ENCODE measurements around the gene ESRRG. TPM values are rescaled to one million over a fixed set of nuclear protein-coding genes. Genes with fewer than 3 reads are reported as not detected.

The ESRRG gene
- total and polyA plus RNA-seq, 2 donors (not counting 1 experiment from before 2014, with no cell fraction given) = 0.15 to 0.83 TPM

DNA sequence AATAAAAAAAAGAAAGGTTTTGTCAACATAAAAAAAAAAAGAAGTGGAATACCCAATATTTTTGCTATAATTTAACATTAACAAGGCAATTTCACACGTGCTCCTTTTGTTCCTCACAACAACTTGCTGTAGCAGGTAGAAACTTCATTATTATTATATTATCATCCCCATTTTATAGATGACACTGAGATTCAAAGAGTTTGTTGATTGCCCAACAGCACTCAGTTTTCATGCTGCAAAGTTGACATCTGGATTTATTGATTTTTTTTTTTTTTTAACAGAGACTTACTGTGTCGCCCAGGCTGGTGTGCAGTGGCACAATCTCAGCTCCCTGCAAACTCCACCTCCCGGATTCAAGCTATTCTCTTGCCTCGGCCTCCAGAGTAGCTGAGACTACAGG, 8.9 kb upstream of the ESRRG start:
- TF ChIP-seq EZH2 (IDR thresholded peaks at IDR 0.05; ENCODE audit: low read length, missing control alignments) = no peak
- no peak for TF ChIP-seq CTCF (conservative IDR thresholded peaks at IDR 0.05 in 1 of 2, IDR thresholded peaks at IDR 0.05 in 1 of 2; ENCODE audit: low read depth in 1 of 2, low read length in 2 of 2)
- no peak overlapping the region for H3K4me2 ChIP-seq (ENCODE audit: extremely low read depth, insufficient read depth, low read length)
- no peaks in the 10 kb centered on the region for H3K9me3 ChIP-seq (ENCODE audit: control insufficient read depth, insufficient read depth, low read depth, low read length)
- no peak overlapping the region for H3K4me3 ChIP-seq (replicated peaks in 1 of 4; ENCODE audit: control extremely low read depth in 1 of 4, insufficient read depth in 1 of 4, low read depth in 3 of 4, low read length in 4 of 4)
- no peak for DNase-seq (ENCODE audit: low read depth in 2 of 2)
- no peaks in the 10 kb centered on the region for H3K4me1 ChIP-seq (ENCODE audit: control insufficient read depth, extremely low read depth, insufficient read depth, low read length)
- H3K27me3 ChIP-seq (ENCODE audit: control insufficient read depth, insufficient read depth, low read length) = no peaks in the 10 kb centered on the region
- H3K79me2 ChIP-seq (ENCODE audit: control insufficient read depth, insufficient read depth, low read length) = no peaks in the 10 kb centered on the region
- no peaks in the 10 kb centered on the region for H4K20me1 ChIP-seq (ENCODE audit: control insufficient read depth, extremely low read depth, insufficient read depth, low read length)
- no peak overlapping the region for H2AFZ ChIP-seq (ENCODE audit: low read length)
- no peaks in the 10 kb centered on the region for H3K36me3 ChIP-seq (ENCODE audit: control insufficient read depth, insufficient read depth, low read length)
- H3K27ac ChIP-seq (ENCODE audit: insufficient read depth, low read length) = no peak overlapping the region
- no peak overlapping the region for H3K9ac ChIP-seq (ENCODE audit: insufficient read depth, low read length)

DNA sequence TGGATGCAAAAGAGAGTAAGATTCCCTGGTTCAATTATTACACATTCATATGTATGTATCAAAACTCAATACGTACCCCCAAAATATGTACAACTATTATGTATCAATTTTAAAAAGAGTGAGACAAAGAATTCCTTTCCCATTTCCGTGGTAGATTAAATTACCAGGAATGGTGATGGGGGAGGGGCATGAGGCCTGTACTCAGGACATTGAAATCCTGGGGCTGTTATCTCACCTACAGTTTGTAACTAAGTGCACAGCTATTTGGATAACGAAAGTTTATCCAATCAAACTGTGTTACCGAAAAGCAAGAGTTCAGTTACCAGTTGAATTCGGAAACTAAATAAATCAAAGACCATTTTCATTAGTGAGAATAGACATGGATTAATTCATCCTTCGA, 8.3 kb upstream of the ESRRG start:
- H3K36me3 ChIP-seq (ENCODE audit: control insufficient read depth, insufficient read depth, low read length) = no peaks in the 10 kb centered on the region
- no peaks in the 10 kb centered on the region for H4K20me1 ChIP-seq (ENCODE audit: control insufficient read depth, extremely low read depth, insufficient read depth, low read length)
- no peaks in the 10 kb centered on the region for H3K27me3 ChIP-seq (ENCODE audit: control insufficient read depth, insufficient read depth, low read length)
- H3K4me3 ChIP-seq (replicated peaks in 1 of 4; ENCODE audit: control extremely low read depth in 1 of 4, insufficient read depth in 1 of 4, low read depth in 3 of 4, low read length in 4 of 4) = no peak overlapping the region
- DNase-seq (ENCODE audit: low read depth in 2 of 2) = no peak
- H2AFZ ChIP-seq (ENCODE audit: low read length) = no peak overlapping the region
- H3K79me2 ChIP-seq (ENCODE audit: control insufficient read depth, insufficient read depth, low read length) = no peaks in the 10 kb centered on the region
- no peaks in the 10 kb centered on the region for H3K9me3 ChIP-seq (ENCODE audit: control insufficient read depth, insufficient read depth, low read depth, low read length)
- H3K4me2 ChIP-seq (ENCODE audit: extremely low read depth, insufficient read depth, low read length) = no peak overlapping the region
- H3K4me1 ChIP-seq (ENCODE audit: control insufficient read depth, extremely low read depth, insufficient read depth, low read length) = no peaks in the 10 kb centered on the region
- no peak overlapping the region for H3K9ac ChIP-seq (ENCODE audit: insufficient read depth, low read length)
- H3K27ac ChIP-seq (ENCODE audit: insufficient read depth, low read length) = no peak overlapping the region
- no peak for TF ChIP-seq EZH2 (IDR thresholded peaks at IDR 0.05; ENCODE audit: low read length, missing control alignments)

GRCh38 chr1:216726435-216726834, 3.2 kb upstream of the ESRRG start:
- no peak for DNase-seq (ENCODE audit: low read depth in 2 of 2)
- Histone ChIP-seq H3K9me3 (ENCODE audit: control insufficient read depth, insufficient read depth, low read depth, low read length) (no peaks in the 10 kb centered on the region), H3K27ac (ENCODE audit: insufficient read depth, low read length) (no peak overlapping the region), H3K4me1 (ENCODE audit: control insufficient read depth, extremely low read depth, insufficient read depth, low read length) (no peaks in the 10 kb centered on the region), H3K4me3 (replicated peaks in 1 of 4; ENCODE audit: control extremely low read depth in 1 of 4, insufficient read depth in 1 of 4, low read depth in 3 of 4, low read length in 4 of 4) (no peak overlapping the region), H3K4me2 (ENCODE audit: extremely low read depth, insufficient read depth, low read length) (no peak overlapping the region), H3K27me3 (ENCODE audit: control insufficient read depth, insufficient read depth, low read length) (no peaks in the 10 kb centered on the region), H3K9ac (ENCODE audit: insufficient read depth, low read length) (no peak overlapping the region), H2AFZ (ENCODE audit: low read length) (no peak overlapping the region), H4K20me1 (ENCODE audit: control insufficient read depth, extremely low read depth, insufficient read depth, low read length) (no peaks in the 10 kb centered on the region), H3K36me3 (ENCODE audit: control insufficient read depth, insufficient read depth, low read length) (no peaks in the 10 kb centered on the region), H3K79me2 (ENCODE audit: control insufficient read depth, insufficient read depth, low read length) (no peaks in the 10 kb centered on the region)
- TF ChIP-seq EZH2 (IDR thresholded peaks at IDR 0.05; ENCODE audit: low read length, missing control alignments) = no peak
- TF ChIP-seq CTCF (conservative IDR thresholded peaks at IDR 0.05 in 1 of 2, IDR thresholded peaks at IDR 0.05 in 1 of 2; ENCODE audit: low read depth in 1 of 2, low read length in 2 of 2) = no peak

All from fibroblast of lung (primary cell).